GM19452 (cell line): ENCODE measurements around the gene TMEM220.
"Not testable (repeated sequence)": the region's sequence is repeated elsewhere in the genome, so short reads cannot be mapped to it uniquely, and the experiment has no call there.

Source experiments
- ATAC-seq: cut with Tn5 transposase; IDR thresholded peaks from one replicate; pipeline ENCODE4 v1.9.1; 2021; ENCODE audit not compliant: unreplicated experiment

Gene TMEM220

GRCh38 chr17:10755592-10756127 lies 25.8 kb upstream of the TMEM220 start:
- no peak for ATAC-seq

- no peak for ATAC-seq
These were observed 25.2 kb upstream of the TMEM220 start for GRCh38 chr17:10754861-10755591.

- ATAC-seq = no peak
These were observed 24.3 kb upstream of the TMEM220 start for GRCh38 chr17:10754109-10754508.

- no peak for ATAC-seq
These were observed 22.9 kb upstream of the TMEM220 start for GRCh38 chr17:10752696-10753095.

- ATAC-seq = no peak
These were observed 21.7 kb upstream of the TMEM220 start for GRCh38 chr17:10751563-10751962.

- ATAC-seq = no peak
These were observed 20.4 kb upstream of the TMEM220 start for GRCh38 chr17:10750210-10750609.

- ATAC-seq = no peak
These were observed 18.8 kb upstream of the TMEM220 start for GRCh38 chr17:10748531-10749181.

- no peak for ATAC-seq
These were observed 15.4 kb upstream of the TMEM220 start for GRCh38 chr17:10745231-10745630.

GRCh38 chr17:10744501-10745000 lies 14.7 kb upstream of the TMEM220 start:
- no peak for ATAC-seq

GRCh38 chr17:10743316-10744009 lies 13.6 kb upstream of the TMEM220 start:
- ATAC-seq = no peak

- ATAC-seq = no peak
These were observed 12.6 kb upstream of the TMEM220 start for GRCh38 chr17:10742431-10742830.

- ATAC-seq = no peak
These were observed 11.8 kb upstream of the TMEM220 start for GRCh38 chr17:10741416-10742135.

- ATAC-seq = no peak
These were observed 9.6 kb upstream of the TMEM220 start for GRCh38 chr17:10739386-10739785.

- no peak for ATAC-seq
These were observed 8.9 kb upstream of the TMEM220 start for GRCh38 chr17:10738521-10739258.

GRCh38 chr17:10737736-10738135 lies 7.9 kb upstream of the TMEM220 start:
- ATAC-seq = no peak

GRCh38 chr17:10737168-10737622 lies 7.4 kb upstream of the TMEM220 start:
- ATAC-seq = no peak

GRCh38 chr17:10735821-10736220 lies 6.0 kb upstream of the TMEM220 start:
- no peak for ATAC-seq

GRCh38 chr17:10735251-10735650 lies 5.4 kb upstream of the TMEM220 start:
- no peak for ATAC-seq

- no peak for ATAC-seq
These were observed 3.8 kb upstream of the TMEM220 start for GRCh38 chr17:10733666-10734065.

- not testable (repeated sequence) for ATAC-seq
These were observed 2.3 kb upstream of the TMEM220 start for GRCh38 chr17:10732121-10732520.
